ENCODE results near the gene PDZD4. TPM values are rescaled to one million over a fixed set of nuclear protein-coding genes. Genes with fewer than 3 reads are reported as not detected.
A peak's percentile ranks its signal among the peaks of the same experiment; 100 is the strongest.
"Not testable (repeated sequence)": the region's sequence is repeated elsewhere in the genome, so short reads cannot be mapped to it uniquely, and the experiment has no call there.

Gene PDZD4
- total RNA-seq, 1 donor from 2014 or later, result 0.07 TPM

DNA sequence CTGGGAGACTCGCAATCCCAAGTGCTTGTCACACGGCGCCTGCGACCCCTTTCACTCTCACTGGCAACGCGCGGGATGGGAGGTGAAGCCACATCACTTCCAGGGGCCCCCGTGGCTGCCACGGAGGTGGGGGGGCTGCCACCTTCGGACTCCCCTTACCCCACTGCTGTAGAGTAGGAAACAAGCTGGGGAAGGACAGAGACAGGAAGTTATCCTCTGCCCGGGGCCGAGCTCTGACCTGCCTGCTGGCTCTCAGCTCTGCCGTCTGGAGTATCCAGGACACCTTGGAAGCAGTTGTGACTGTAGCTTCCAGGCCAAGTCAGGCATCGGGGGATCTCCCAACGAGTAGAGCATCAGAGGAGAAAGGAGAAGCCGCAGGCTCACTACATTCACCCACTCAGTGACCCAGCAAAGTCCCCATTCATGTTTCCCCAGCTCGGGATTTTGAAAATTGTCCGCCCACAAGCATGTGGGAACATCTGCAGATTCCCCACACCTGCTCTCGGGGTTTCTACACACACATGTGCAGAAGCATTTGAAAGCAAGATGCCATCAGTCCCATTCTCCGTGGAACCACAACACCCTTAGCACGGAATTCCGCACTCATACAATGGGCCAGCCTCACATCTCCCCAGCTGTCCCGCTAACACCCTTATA lies 10.8 kb downstream of the PDZD4 start:
- Mint-ChIP-seq H3K9me3 (no peaks in the 10 kb centered on the region), H3K4me3 (no peak overlapping the region), H3K4me1 (peaks cover 9% of the 10 kb centered on the region), H3K36me3 (ENCODE audit: low read depth) (no peaks in the 10 kb centered on the region), H3K27ac (no peak overlapping the region), H3K27me3 (peaks cover 14% of the 10 kb centered on the region)
- intact Hi-C loops (cut with micrococcal nuclease), result loop anchor here (5.0 kb wide), 1 partner anchor 108 kb away; the partner anchor contains the start of gene ARHGAP4
- ATAC-seq (ENCODE audit: low read depth) (no peak), DNase-seq (no peak)
- TF ChIP-seq, protein P1, sequence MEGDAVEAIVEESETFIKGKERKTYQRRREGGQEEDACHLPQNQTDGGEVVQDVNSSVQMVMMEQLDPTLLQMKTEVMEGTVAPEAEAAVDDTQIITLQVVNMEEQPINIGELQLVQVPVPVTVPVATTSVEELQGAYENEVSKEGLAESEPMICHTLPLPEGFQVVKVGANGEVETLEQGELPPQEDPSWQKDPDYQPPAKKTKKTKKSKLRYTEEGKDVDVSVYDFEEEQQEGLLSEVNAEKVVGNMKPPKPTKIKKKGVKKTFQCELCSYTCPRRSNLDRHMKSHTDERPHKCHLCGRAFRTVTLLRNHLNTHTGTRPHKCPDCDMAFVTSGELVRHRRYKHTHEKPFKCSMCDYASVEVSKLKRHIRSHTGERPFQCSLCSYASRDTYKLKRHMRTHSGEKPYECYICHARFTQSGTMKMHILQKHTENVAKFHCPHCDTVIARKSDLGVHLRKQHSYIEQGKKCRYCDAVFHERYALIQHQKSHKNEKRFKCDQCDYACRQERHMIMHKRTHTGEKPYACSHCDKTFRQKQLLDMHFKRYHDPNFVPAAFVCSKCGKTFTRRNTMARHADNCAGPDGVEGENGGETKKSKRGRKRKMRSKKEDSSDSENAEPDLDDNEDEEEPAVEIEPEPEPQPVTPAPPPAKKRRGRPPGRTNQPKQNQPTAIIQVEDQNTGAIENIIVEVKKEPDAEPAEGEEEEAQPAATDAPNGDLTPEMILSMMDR (IDR thresholded peaks at IDR 0.05), result no peak
- CTCF ChIA-PET, result no interaction called here
- POLR2A ChIA-PET, result interaction anchor here (0.7 to 1.1 kb wide), 2 partner anchors 25 to 107 kb away, joined by 3 read pairs; partner anchors contain the start of genes ARHGAP4, IDH3G and SSR4

DNA sequence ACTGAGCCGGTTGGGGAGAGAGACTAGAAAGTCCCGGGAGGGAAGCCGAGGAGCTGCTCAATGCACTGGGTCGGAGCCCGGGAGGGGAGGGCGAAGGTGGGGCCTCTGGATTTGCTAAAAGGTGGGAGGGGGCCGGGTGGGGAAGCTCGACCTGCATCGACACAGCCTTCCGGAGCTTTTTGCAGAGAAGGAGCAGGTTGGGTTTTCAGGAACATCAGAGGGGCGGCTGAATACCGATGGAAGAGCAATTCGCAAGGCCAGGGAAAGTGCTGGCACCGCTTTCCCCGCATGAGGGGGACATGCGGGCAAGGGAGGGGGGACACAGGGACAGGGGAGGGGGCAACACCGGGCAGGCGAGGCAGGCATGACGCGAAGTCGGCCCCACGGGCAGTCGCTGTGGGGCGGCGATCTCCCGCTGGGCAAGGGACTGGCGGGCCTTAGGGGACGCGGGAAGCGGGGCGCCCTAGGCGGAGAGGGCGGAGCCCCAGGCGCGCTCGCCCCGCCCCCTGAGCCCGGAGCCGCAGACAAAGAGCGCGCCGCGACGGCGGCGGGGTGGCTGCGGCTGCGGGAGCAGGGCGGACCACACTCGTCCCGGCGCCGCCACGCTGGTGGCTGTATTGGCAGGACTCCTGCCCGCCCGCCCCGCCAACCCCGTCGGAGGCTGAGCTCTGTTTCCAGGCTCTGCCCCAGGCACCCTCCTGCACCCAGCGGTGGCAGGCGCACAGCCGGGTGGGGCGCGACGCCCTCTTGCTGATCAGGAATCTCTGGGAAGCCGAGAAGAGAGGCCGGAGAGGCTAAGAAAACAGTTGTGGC lies 11.6 kb downstream of the PDZD4 start:
- no peaks in the 10 kb centered on the region for H3K36me3 Mint-ChIP-seq (ENCODE audit: low read depth)
- TF ChIP-seq, protein P1 (IDR thresholded peaks at IDR 0.05), result no peak
- intact Hi-C loops (cut with micrococcal nuclease), result loop anchor here (5.0 kb wide), 1 partner anchor 109 kb away; the partner anchor contains the start of gene ARHGAP4
- CTCF ChIA-PET, result interaction anchor here (0.7 to 0.8 kb wide), 2 partner anchors 82 to 115 kb away, joined by 3 read pairs; no protein-coding TSS in a partner anchor
- no peak overlapping the region for H3K4me3 Mint-ChIP-seq
- H3K27ac Mint-ChIP-seq, result no peak overlapping the region
- POLR2A ChIA-PET, result interaction anchor here (0.7 to 1.1 kb wide), 2 partner anchors 24 to 108 kb away, joined by 3 read pairs; partner anchors contain the start of genes ARHGAP4, IDH3G and SSR4
- ATAC-seq (ENCODE audit: low read depth) (peak; percentile 83), DNase-seq (peak; percentile 47)
- no peaks in the 10 kb centered on the region for H3K9me3 Mint-ChIP-seq
- peaks cover 14% of the 10 kb centered on the region for H3K27me3 Mint-ChIP-seq
- H3K4me1 Mint-ChIP-seq, result peaks cover 9% of the 10 kb centered on the region

DNA sequence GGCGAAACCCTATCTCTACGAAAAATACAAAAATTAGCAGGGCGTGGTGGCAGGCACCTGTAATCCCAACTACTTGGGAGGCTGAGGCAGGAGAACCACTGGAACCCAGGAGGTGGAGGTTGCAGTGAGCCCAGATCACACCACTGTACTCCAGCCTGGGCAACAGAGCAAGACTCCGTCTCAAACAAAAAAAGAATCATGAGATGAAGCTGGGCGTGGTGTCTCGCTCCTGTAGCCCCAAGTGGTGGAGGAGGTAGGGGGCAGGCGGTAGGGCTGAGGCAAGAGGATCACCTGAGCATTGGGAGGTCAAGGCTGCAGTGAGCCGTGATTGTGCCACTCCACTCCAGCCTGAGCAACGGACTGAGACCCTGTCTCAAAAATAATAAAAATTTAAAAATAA lies 12.3 kb downstream of the PDZD4 start:
- POLR2A ChIA-PET; H3K4me1 Mint-ChIP-seq; H3K27ac Mint-ChIP-seq; H3K36me3 Mint-ChIP-seq (ENCODE audit: low read depth); DNase-seq; H3K4me3 Mint-ChIP-seq; H3K9me3 Mint-ChIP-seq; ATAC-seq (ENCODE audit: low read depth): not testable (repeated sequence)
- CTCF ChIA-PET, result interaction anchor here (0.7 to 0.8 kb wide), 2 partner anchors 83 to 116 kb away, joined by 3 read pairs; no protein-coding TSS in a partner anchor
- intact Hi-C loops (cut with micrococcal nuclease), result loop anchor here (5.0 kb wide), 1 partner anchor 109 kb away; the partner anchor contains the start of gene ARHGAP4
- H3K27me3 Mint-ChIP-seq, result peaks cover 12% of the 10 kb centered on the region

DNA sequence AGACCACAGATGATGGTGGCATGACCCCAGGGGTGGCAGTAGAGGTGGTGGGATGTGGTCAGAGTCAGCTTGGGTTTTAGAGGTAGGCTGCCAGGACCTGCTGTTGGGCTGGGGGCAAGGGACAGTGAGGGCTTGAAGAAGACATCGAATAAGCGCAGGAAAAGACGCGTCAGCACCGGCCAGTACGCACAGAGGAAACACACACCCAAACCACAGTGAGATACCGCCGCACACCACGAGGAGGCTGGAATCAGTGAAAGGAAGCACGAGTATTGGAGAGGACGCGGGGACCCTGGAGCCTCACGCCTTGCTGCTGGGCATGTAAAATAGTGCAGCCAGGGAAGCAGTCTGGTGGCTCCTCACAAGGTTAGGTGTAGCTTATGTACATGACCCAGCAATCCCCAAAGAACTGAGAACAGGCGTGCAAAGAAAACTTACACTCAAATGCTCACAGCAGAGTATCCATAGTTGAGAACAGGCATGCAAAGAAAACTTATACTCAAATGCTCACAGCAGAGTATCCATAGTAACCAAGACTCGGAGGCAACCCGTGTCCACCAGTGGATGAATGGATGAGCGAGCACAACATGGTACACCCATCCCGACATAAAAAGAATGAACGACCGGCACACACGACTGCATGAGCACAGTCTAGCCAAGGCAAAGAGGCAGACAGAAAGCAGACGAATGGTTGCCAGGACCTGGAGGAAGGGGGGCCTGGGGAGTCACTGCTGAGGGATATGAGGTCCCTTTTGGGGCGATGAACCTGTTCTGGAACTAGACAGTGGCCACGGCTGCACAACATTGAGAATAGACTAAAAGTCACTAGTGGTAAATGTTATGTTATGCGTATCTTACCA lies 13.3 kb downstream of the PDZD4 start:
- Mint-ChIP-seq H3K4me3 (no peak overlapping the region), H3K36me3 (ENCODE audit: low read depth) (no peaks in the 10 kb centered on the region), H3K9me3 (no peaks in the 10 kb centered on the region), H3K27me3 (peaks cover 12% of the 10 kb centered on the region), H3K4me1 (peaks cover 7% of the 10 kb centered on the region), H3K27ac (no peak overlapping the region)
- intact Hi-C loops (cut with micrococcal nuclease), result loop anchor here (5.0 kb wide), 1 partner anchor 110 kb away; the partner anchor contains the start of gene ARHGAP4
- TF ChIP-seq, protein P1 (IDR thresholded peaks at IDR 0.05), result no peak
- DNase-seq (no peak), ATAC-seq (ENCODE audit: low read depth) (peak; percentile 63)
- ChIA-PET POLR2A (no interaction called here), CTCF (no interaction called here)
